Testis (tissue), 2 donors: ENCODE data around the gene DAB1.

Experiments
- CTCF ChIP-seq, 3 experiments: fragments of 450-650 bp in 2 of 3; fragments of 200-600 bp in 1 of 3; sonication (generic) in 1 of 3; IDR thresholded peaks; one replicate each; pipeline ENCODE4 v1.5.1; 2016 to 2019; ENCODE audit warnings: antibody characterized with exemption in 3 of 3, mild to moderate bottlenecking in 2 of 3, moderate library complexity in 1 of 3
- POLR2A ChIP-seq: fragments of 450-650 bp; IDR thresholded peaks from one replicate; pipeline ENCODE4 v1.6.1; 2017; ENCODE audit warnings: antibody characterized with exemption, mild to moderate bottlenecking, moderate library complexity

DNA sequence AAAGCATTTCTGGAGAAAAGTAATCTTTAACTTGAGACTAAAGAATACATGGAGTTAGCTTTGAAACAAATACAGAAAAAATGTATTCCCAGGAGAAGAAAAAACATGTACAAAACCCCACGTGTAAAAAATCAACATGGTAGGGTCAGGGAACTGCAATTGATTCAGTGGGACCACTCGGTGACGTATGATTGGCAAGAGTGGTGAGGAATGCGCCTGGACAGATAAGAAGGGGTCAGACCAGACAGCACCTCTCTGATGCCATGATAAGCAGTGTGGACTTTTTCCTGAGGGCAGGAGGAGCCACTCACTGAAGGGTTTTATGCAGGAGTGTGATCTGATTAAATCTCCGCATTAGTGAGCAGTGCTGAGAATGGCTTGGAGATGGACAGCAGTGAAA, 142.5 kb downstream of the DAB1 start:
- TF ChIP-seq POLR2A (no peak), CTCF (IDR thresholded peaks at IDR 0.05) (no peak)
